ENCODE data around the gene CBY1. TPM values are rescaled to one million over a fixed set of nuclear protein-coding genes. Genes with fewer than 3 reads are reported as not detected.

The CBY1 gene
- polyA plus RNA-seq, 1 of the 3 experiments (the other 2 are of a cell fraction): 21.8 TPM

GRCh38 chr22:38645430-38645829 lies 11.0 kb upstream of the CBY1 start:
- no peaks in the 10 kb centered on the region for H3K9me3 ChIP-seq
- H3F3A ChIP-seq (replicated peaks; ENCODE audit: insufficient read depth): no peaks in the 10 kb centered on the region
- H3K79me2 ChIP-seq (ENCODE audit: insufficient read depth): no peaks in the 10 kb centered on the region
- H3K9ac ChIP-seq: no peak overlapping the region
- H3K9me2 ChIP-seq: no peaks in the 10 kb centered on the region
- no peak overlapping the region for H2AFZ ChIP-seq (ENCODE audit: low read depth)
- WGBS (ENCODE audit: low lambda C conversion rate): 81% methylated on average over 2 of the region's 6 CpGs
- no peak overlapping the region for H3K27ac ChIP-seq (ENCODE audit: low read depth in 2 of 2, low read length in 1 of 2)
- no peaks in the 10 kb centered on the region for H3K4me1 ChIP-seq (ENCODE audit: control insufficient read depth in 1 of 2, insufficient read depth in 2 of 2, low read depth in 1 of 2, low read length in 1 of 2)
- H3K4me2 ChIP-seq: no peak overlapping the region
- H4K20me1 ChIP-seq (ENCODE audit: insufficient read depth): no peaks in the 10 kb centered on the region
- H3K4me3 ChIP-seq (ENCODE audit: low read depth in 2 of 2, low read length in 1 of 2): no peak overlapping the region
- H3K36me3 ChIP-seq (replicated peaks in 1 of 2; ENCODE audit: control insufficient read depth in 1 of 2, insufficient read depth in 2 of 2, low read length in 1 of 2): no peaks in the 10 kb centered on the region
- DNase-seq: no peak
- ChIA-PET POLR2A (no interaction called here), CTCF (no interaction called here)
- H3K27me3 ChIP-seq (ENCODE audit: insufficient read depth): no peaks in the 10 kb centered on the region
- TF ChIP-seq TEAD4 (IDR thresholded peaks at IDR 0.05; ENCODE audit: borderline replicate concordance, insufficient read depth) (no peak), REST (IDR thresholded peaks at IDR 0.05; ENCODE audit: low read depth, low read length) (no peak), ZBTB33 (IDR thresholded peaks at IDR 0.05; ENCODE audit: borderline replicate concordance, low read depth) (no peak), FOSL2 (IDR thresholded peaks at IDR 0.05; ENCODE audit: borderline replicate concordance, low read depth) (no peak), USF1 (IDR thresholded peaks at IDR 0.05; ENCODE audit: borderline replicate concordance, low read depth) (no peak), USF2 (IDR thresholded peaks at IDR 0.05; ENCODE audit: borderline replicate concordance, low read depth, low read length) (no peak), EP300 (IDR thresholded peaks at IDR 0.05; ENCODE audit: borderline replicate concordance in 1 of 2, low read depth in 1 of 2, low read length in 1 of 2) (no peak), FOXM1 (IDR thresholded peaks at IDR 0.05; ENCODE audit: low read depth) (no peak), YY1 (IDR thresholded peaks at IDR 0.05; ENCODE audit: low read depth) (no peak), CHD2 (IDR thresholded peaks at IDR 0.05; ENCODE audit: low read length, partially characterized antibody) (no peak), PBX3 (IDR thresholded peaks at IDR 0.05) (no peak), MEF2A (IDR thresholded peaks at IDR 0.05; ENCODE audit: borderline replicate concordance, low read depth) (no peak), TCF12 (IDR thresholded peaks at IDR 0.05) (no peak), FOXJ3 (CRISPR knock-in tag; IDR thresholded peaks at IDR 0.05) (no peak), RFX5 (IDR thresholded peaks at IDR 0.05; ENCODE audit: low read length) (no peak), RCOR1 (IDR thresholded peaks at IDR 0.05; ENCODE audit: low read length) (no peak), NRF1 (IDR thresholded peaks at IDR 0.05; ENCODE audit: low read depth, low read length) (no peak), TAF1 (IDR thresholded peaks at IDR 0.05; ENCODE audit: borderline replicate concordance, low read depth, low read length) (no peak)

Data from SK-N-SH (cell line).